Measurements from ENCODE around the gene NEIL1.

DNA sequence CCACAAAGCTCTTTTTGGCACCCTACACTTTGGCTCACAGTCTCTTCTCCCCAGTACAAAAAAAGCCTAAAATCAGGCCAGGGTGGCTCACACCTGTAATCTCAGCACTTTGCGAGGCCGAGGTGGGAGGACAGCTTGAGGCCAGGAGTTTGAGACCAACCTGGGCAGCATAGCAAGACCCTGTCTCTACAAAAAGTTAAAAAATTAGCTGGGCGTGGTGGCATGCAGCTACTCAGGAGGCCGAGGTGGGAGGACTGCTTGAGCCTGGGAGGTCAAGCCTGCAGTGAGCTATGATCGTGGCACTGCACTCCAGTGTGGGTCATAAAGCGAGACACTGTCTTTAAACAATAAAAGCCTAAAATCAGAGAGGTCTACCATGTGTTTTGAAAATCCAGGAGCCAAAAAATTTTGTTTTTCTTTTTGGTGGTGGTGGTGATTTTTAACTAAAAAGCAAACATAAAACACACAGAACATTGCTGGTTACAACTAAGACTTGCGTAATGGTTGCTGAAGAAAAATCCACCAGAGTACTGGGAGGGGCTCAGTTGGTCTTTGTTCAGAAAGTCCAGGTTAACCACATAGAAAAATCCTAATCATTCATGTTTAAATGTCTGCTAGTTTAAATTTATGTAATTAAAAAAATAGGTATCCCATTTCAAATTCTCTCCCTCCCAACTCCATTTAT, 23.2 kb downstream of the NEIL1 start:
- TF ChIP-seq EZH2phosphoT487 (IDR thresholded peaks at IDR 0.05; ENCODE audit: borderline replicate concordance) (no peak), EZH2 (IDR thresholded peaks at IDR 0.05) (no peak), RAD21 (IDR thresholded peaks at IDR 0.05; ENCODE audit: low read depth) (no peak), YY1 (IDR thresholded peaks at IDR 0.05; ENCODE audit: extremely low read depth, insufficient replicate concordance, low read depth, low read length) (no peak), CEBPB (IDR thresholded peaks at IDR 0.05; ENCODE audit: low read depth) (no peak), POLR2A (IDR thresholded peaks at IDR 0.05; ENCODE audit: borderline replicate concordance, extremely low read depth, insufficient read depth, insufficient read length) (no peak), TCF7L2 (IDR thresholded peaks at IDR 0.05; ENCODE audit: borderline replicate concordance, extremely low read depth, insufficient read depth, insufficient read length) (no peak)
- TF ChIP-seq, protein P1, sequence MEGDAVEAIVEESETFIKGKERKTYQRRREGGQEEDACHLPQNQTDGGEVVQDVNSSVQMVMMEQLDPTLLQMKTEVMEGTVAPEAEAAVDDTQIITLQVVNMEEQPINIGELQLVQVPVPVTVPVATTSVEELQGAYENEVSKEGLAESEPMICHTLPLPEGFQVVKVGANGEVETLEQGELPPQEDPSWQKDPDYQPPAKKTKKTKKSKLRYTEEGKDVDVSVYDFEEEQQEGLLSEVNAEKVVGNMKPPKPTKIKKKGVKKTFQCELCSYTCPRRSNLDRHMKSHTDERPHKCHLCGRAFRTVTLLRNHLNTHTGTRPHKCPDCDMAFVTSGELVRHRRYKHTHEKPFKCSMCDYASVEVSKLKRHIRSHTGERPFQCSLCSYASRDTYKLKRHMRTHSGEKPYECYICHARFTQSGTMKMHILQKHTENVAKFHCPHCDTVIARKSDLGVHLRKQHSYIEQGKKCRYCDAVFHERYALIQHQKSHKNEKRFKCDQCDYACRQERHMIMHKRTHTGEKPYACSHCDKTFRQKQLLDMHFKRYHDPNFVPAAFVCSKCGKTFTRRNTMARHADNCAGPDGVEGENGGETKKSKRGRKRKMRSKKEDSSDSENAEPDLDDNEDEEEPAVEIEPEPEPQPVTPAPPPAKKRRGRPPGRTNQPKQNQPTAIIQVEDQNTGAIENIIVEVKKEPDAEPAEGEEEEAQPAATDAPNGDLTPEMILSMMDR (IDR thresholded peaks at IDR 0.05 in 2 of 3, conservative IDR thresholded peaks at IDR 0.05 in 1 of 3; ENCODE audit: borderline replicate concordance in 1 of 3, insufficient read depth in 1 of 3, low read depth in 2 of 3, low read length in 2 of 3): no peak
- TF ChIP-seq, protein P2, sequence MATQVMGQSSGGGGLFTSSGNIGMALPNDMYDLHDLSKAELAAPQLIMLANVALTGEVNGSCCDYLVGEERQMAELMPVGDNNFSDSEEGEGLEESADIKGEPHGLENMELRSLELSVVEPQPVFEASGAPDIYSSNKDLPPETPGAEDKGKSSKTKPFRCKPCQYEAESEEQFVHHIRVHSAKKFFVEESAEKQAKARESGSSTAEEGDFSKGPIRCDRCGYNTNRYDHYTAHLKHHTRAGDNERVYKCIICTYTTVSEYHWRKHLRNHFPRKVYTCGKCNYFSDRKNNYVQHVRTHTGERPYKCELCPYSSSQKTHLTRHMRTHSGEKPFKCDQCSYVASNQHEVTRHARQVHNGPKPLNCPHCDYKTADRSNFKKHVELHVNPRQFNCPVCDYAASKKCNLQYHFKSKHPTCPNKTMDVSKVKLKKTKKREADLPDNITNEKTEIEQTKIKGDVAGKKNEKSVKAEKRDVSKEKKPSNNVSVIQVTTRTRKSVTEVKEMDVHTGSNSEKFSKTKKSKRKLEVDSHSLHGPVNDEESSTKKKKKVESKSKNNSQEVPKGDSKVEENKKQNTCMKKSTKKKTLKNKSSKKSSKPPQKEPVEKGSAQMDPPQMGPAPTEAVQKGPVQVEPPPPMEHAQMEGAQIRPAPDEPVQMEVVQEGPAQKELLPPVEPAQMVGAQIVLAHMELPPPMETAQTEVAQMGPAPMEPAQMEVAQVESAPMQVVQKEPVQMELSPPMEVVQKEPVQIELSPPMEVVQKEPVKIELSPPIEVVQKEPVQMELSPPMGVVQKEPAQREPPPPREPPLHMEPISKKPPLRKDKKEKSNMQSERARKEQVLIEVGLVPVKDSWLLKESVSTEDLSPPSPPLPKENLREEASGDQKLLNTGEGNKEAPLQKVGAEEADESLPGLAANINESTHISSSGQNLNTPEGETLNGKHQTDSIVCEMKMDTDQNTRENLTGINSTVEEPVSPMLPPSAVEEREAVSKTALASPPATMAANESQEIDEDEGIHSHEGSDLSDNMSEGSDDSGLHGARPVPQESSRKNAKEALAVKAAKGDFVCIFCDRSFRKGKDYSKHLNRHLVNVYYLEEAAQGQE (IDR thresholded peaks at IDR 0.05; ENCODE audit: low read depth): no peak
- TF ChIP-seq, protein P3, sequence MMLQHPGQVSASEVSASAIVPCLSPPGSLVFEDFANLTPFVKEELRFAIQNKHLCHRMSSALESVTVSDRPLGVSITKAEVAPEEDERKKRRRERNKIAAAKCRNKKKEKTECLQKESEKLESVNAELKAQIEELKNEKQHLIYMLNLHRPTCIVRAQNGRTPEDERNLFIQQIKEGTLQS (IDR thresholded peaks at IDR 0.05): no peak
